ENCODE results near the gene LBX1.

Gene LBX1, protein sequence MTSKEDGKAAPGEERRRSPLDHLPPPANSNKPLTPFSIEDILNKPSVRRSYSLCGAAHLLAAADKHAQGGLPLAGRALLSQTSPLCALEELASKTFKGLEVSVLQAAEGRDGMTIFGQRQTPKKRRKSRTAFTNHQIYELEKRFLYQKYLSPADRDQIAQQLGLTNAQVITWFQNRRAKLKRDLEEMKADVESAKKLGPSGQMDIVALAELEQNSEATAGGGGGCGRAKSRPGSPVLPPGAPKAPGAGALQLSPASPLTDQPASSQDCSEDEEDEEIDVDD

DNA sequence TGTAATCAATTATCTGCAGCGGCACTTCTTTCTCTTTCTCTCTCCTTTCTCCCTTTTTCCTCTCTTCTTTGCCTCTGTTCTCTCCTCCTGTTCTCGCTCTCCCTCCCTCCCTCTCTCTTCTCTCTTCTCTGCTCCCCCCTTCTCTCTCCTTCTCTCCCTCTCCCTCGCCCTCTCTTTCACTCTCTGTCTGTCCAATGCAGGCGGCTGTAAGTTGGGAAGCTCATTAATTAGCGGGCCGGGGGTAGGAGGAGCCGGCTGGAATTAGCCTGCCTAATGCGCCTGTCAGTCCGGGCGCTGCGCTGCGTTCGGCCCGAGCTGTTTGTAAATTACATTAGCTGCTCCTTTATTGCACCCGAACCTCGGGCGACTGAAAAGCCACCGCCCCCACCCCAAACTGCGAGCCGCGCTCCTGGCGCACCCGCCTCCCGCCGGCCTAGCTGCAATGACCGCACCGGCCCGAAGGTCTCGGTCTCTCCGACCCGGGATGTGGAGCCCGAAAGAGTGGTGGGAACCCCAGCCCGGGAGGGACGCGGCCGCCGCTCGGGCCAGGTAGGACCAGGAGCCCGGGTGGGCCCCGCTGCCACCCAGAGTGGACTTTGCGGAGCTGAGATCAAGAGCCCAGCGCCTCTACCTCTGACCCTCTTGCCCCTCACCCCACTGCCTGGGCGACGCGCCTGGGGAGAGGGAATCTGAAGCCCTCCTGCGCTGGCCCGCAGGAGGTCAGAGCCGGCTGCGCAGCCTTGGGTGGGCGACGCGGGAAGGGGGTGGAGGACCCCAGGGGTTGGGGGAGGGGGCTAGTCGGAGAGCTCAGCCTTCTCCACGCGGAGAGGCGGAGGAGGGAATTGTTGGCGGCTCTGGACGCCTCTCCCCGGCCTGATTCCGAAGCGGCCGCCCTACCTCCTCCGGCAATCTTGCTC, at the start of gene LBX1:
Gene LBX1 (minus strand): TSS at position 198 of the 917 bp plus-strand sequence. CDS start 648 bp downstream, outside the sequence.
- no peak for DNase-seq (ENCODE audit: low read depth)

DNA sequence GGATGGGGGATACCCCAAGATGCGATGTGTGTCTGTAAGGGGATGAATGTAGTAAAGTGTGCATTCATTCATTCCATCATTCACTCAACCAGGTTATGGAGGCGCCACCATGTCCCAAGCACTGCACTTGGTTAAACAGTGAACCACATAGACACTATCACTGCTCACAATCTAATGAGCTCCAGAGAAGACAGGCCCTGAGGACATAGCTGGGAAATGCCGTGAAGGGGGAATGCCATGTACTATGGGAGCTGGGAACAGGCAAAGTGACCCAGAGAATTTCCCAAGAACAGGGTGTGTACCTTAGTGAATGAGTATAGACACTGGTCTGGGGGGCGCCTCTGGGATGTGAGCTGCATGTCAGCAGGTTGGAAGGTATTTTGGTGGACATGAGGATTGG, 44.5 kb upstream of the LBX1 start:
- no peak for DNase-seq (ENCODE audit: low read depth)

- no peak for DNase-seq (ENCODE audit: low read depth)
Measured at GRCh38 chr10:101273330-101273729, 44.1 kb upstream of the LBX1 start.

GRCh38 chr10:101272229-101272868, 43.1 kb upstream of the LBX1 start:
- peak; percentile 29 for DNase-seq (ENCODE audit: low read depth)

DNA sequence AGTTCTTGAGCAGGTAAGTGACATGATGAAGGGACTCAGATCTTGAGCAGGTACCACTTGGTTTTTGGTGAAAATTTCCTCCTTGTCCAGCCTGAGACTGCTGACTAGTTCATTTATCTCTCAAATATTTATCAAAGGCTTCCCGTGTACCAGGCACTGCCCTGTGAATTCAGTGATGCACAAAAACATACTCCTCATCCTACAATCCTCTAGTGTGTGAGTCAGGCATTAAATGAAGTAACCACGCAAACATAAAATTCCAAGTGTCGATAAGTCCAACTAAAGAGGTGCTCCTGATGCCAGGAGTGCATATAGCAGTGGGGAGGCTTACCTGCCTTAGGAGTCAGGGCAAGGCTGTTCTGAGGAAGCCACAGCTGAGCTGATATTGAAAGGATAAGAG, 41.5 kb upstream of the LBX1 start:
- DNase-seq (ENCODE audit: low read depth): no peak

DNA sequence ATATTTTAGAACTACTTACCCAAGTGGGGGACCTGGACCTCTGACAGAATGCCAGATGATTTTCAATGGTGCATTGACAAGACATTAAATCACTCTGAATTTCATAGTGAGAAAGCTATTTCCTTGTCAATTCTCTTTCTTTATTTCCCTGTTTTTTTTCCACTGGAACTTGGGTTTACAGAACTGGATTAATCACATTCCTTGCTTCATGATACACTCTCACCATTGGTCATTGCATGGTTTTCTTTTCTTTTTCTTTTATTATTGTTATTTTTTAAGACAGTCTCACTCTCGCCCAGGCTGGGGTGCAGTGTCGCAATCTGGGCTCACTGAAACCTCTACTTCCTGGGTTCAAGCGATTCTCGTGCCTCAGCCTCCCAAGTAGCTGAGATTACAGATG, 38.5 kb upstream of the LBX1 start:
- no peak for DNase-seq (ENCODE audit: low read depth)

DNA sequence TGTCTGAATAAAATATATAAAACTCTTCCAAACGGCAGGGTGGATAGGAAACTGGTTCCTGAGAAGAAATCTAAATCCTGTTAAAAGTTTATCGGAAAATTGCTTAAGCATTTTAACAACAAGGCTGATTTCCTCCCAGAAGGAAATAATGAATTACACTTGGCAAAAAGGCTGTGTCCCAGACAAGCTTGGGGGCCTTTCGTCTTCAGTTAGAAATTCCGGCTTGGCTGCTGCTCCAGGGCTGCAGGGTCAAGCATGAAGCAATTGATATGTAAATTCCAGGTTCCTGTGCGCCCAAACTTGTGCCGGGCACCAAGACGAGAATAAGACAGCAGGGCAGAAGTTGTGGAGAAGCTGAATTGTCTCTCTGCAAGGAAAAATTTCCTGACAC, 38.0 kb upstream of the LBX1 start:
- DNase-seq (ENCODE audit: low read depth): no peak

- DNase-seq (ENCODE audit: low read depth): no peak
Measured at GRCh38 chr10:101266381-101267289, 37.4 kb upstream of the LBX1 start.

DNA sequence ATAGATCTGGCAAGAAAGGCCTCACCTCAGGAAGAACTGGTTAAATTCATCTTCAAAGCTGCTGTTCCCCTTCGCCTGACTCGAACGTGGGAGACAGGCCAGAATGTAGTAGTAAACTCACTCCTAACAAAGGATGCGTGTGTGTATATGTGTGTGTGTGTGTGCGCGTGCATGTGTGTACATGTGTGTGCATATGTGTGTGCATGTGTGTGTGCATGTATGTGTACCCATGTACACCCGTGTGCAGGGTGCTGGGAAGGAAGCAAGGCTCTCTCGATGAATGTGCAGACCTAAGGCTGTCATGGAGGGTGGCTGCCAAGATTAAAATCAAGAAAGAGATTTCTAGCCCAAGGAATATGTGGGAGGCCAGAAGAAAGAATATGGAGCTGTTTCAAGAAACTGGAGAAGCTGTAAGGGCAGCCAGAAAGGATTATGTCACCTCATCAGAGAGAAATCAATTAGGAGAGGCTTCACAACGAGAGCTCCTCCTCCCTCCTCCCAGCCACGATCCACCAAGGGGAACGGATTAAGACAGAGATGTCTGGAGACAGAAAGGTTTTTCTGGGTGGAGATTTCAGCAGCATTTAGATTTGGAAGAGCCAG, 34.0 kb upstream of the LBX1 start:
- no peak for DNase-seq (ENCODE audit: low read depth)

DNA sequence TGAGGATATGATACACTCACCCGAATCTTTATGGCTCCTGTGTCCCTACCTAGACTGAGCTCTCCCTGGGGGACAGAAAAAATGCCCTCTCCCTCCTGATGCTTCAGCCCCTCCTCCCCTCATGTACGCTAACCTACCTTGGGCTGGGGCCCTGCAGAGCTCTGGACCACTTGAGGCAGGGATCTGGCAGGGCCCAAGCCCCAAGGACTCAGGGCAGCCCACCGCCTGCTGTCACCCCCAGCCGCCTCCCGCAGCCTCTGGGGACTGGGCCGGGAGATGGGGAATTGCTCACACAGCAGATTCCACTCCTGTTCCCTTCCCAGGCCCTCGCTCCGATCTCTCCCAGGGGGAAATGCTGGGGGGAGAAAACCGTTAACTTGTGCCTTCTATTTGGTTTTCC, 32.9 kb upstream of the LBX1 start:
- DNase-seq (ENCODE audit: low read depth): no peak

- no peak for DNase-seq (ENCODE audit: low read depth)
Measured at GRCh38 chr10:101261702-101262101, 32.4 kb upstream of the LBX1 start.

- no peak for DNase-seq (ENCODE audit: low read depth)
Measured at GRCh38 chr10:101260764-101261481, 31.7 kb upstream of the LBX1 start.

DNA sequence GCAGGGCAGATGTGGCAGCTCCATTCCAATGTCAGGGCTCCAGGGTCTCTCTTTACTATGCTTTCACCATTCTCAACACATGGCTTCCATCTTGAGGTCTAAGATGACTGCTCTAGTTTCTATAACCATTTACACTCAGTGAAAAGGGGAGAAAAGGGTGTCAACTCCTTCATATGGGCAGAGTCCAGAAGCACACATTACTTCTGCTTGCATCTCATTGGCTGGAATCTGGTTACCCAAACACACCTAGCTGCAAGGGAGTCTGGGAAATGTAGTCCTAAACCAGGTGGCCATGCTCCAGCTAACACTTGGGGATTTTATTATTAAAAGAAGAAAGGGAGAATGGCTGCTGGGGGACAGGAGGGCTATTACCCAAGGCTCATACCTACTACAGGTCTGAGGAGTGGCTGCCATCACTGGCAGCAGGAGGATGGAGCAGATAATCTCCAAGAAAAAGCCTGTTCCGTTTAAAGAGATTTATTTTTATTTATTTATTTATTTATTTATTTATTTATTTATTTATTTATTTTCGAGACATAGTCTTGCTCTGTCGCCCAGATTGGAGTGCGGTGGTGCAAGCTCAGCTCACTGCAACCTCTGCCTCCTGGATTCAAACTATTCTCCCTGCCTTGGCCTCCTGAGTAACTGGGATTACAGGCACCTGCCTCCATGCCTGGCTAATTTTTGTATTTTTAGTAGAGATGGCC, 29.1 kb upstream of the LBX1 start:
- DNase-seq (ENCODE audit: low read depth): no peak

DNA sequence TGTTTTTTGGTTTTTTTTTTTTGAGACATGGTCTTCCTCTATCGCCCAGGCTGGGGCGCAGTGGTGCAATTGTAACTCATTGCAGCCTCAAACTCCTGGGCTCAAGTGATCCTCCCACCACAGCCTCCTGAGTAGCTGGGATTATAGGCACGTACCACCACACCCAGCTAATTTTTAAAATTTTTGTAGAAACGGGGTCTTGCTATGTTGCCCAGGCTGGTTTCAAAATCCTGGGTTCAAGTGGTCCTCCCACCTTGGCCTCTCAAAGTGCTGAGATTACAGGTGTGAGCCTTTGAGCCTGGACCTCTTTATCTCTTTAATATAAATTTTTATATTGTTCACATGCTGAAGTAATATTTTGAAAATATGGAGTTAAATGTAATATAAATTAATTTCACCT, 28.2 kb upstream of the LBX1 start:
- no peak for DNase-seq (ENCODE audit: low read depth)

DNA sequence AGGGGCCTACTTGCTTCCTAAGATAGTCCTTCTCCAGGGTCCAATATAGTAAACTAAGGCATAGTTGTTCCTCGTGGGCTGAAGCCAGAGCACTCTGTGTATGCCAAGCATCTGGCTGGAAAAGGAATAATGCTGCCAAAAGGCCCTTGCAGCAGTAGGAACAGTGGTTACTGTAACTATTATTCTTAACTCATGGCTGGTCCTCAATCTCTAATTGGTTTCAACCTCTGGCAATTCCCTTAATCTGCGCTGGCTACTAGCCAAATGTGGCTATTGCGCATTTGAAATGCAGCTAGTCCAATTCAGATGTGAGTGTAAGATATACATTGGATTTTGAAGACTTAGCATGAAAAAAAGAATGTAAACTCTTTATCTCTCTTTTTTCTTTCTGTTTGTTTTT, 27.8 kb upstream of the LBX1 start:
- no peak for DNase-seq (ENCODE audit: low read depth)

DNA sequence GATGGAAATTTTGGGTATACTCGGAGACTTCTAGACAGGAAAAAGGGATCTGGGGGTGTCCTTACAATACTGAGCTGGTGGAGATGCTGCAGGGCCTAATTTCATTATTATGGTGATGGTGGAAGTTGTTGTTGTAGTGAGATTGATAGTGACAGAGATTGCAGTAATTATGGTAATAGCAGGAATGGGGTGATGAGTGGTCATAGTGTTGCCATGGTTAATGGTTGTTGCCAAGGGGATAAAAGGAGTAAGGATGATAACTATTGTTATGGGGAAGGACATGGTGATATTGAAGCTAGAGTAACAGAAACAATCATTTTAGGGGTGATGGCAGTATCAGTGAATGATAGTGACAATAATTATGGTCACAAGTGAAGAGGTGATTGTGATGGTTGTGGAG, 27.1 kb upstream of the LBX1 start:
- no peak for DNase-seq (ENCODE audit: low read depth)

DNA sequence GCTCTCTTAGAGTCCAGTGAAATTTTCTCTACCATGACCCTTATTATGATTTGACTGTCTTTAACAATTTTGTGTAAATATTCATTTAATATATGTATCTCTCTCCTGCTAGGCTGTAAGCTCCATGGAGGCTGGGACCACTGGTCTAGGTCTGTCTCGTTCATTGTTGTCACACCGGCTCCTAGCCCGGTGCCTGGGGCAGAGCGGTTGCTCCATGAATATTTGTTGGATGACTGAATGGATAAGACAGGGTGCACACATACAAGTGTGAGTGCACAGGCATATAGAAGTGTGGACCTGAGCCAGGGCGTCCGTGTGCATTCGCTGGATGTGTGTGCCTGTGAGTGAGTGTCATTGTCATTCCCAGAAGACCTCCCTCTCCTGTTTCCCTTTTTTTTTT, 20.9 kb upstream of the LBX1 start:
- no peak for DNase-seq (ENCODE audit: low read depth)

- no peak for DNase-seq (ENCODE audit: low read depth)
Measured at GRCh38 chr10:101249171-101249581, 19.9 kb upstream of the LBX1 start.

- no peak for DNase-seq (ENCODE audit: low read depth)
Measured at GRCh38 chr10:101246639-101247038, 17.4 kb upstream of the LBX1 start.

Data from fibroblast of the conjunctiva (primary cell).